ENCODE data around the gene CTDSP1. TPM values are rescaled to one million over a fixed set of nuclear protein-coding genes. Genes with fewer than 3 reads are reported as not detected.

Gene CTDSP1
- total RNA-seq, result 10 to 100 TPM in 5 of 8 experiments, 1 to 10 TPM in 3; 6.3 to 76.7 (median 23.0) TPM

- in situ Hi-C loops (cut with MboI; ENCODE audit: low pct_unique_long_range_greater_than_20kb in 2 of 9, low sequenced_read_pairs in 9 of 9, unreplicated experiment in 9 of 9), result loop anchor here in 8 of 9 experiments (10.0 to 25.0 kb wide), 4 partner anchors 65 to 238 kb away; partner anchors contain the start of gene TMBIM1 (in 7 of the 8)
- H3K4me1 ChIP-seq (replicated peaks in 1 of 2), result peaks cover 6 to 29% of the 10 kb centered on the region in 2 donors
- H3K27ac ChIP-seq, result peak within 1 kb of the TSS; percentile 37 to 88
- peak; percentile 44 to 69 (median 50) for ATAC-seq (replicated peaks in 6 of 8)
- peak within 1 kb of the TSS; percentile 72 to 96 (median 90) for H3K4me3 ChIP-seq
- 0 to 20% (median 3%) methylated on average over 1 to 29 of the region's 78 CpGs; no CpG with 5 or more reads in 6 of the 10 experiments for WGBS, 10 experiments
Measured at GRCh38 chr2:218399391-218400166, at the start of gene CTDSP1. TSS of gene CTDSP1 (plus strand) at chr2:218399868. CDS start at chr2:218400091, 223 bp downstream.

GRCh38 chr2:218354045-218354444, 45.6 kb upstream of the CTDSP1 start:
- WGBS, 10 experiments, result 60 to 89% (median 82%) methylated on average over 1 to 10 of the region's 14 CpGs
- Histone ChIP-seq H3K4me1 (replicated peaks in 1 of 2) (peaks cover 0 to 9% of the 10 kb centered on the region in 2 donors), H3K4me3 (no peak overlapping the region), H3K27ac (no peak overlapping the region)
- in situ Hi-C loops (cut with MboI; ENCODE audit: low pct_unique_long_range_greater_than_20kb in 2 of 9, low sequenced_read_pairs in 9 of 9, unreplicated experiment in 9 of 9), result no loop called here
- ATAC-seq (replicated peaks in 6 of 8), result no peak

GRCh38 chr2:218354850-218355443, 44.7 kb upstream of the CTDSP1 start:
- 40 to 100% (median 76%) methylated on average over 1 to 13 of the region's 20 CpGs; no CpG with 5 or more reads in 1 of the 10 experiments for WGBS, 10 experiments
- no peak overlapping the region for H3K27ac ChIP-seq
- H3K4me3 ChIP-seq, result no peak overlapping the region
- in situ Hi-C loops (cut with MboI; ENCODE audit: low pct_unique_long_range_greater_than_20kb in 2 of 9, low sequenced_read_pairs in 9 of 9, unreplicated experiment in 9 of 9), result no loop called here
- no peak for ATAC-seq (replicated peaks in 6 of 8)
- H3K4me1 ChIP-seq (replicated peaks in 1 of 2), result peaks cover 0 to 9% of the 10 kb centered on the region in 2 donors

- H3K27ac ChIP-seq, result no peak overlapping the region
- in situ Hi-C loops (cut with MboI; ENCODE audit: low pct_unique_long_range_greater_than_20kb in 2 of 9, low sequenced_read_pairs in 9 of 9, unreplicated experiment in 9 of 9), result no loop called here
- peaks cover 0 to 9% of the 10 kb centered on the region in 2 donors for H3K4me1 ChIP-seq (replicated peaks in 1 of 2)
- 61 to 87% (median 76%) methylated on average over 2 to 13 of the region's 17 CpGs; no CpG with 5 or more reads in 2 of the 10 experiments for WGBS, 10 experiments
- no peak for ATAC-seq (replicated peaks in 6 of 8)
- H3K4me3 ChIP-seq, result no peak overlapping the region
Measured at GRCh38 chr2:218357236-218358177, 42.2 kb upstream of the CTDSP1 start.

GRCh38 chr2:218360453-218360852, 39.2 kb upstream of the CTDSP1 start:
- H3K4me1 ChIP-seq (replicated peaks in 1 of 2), result peaks cover 0 to 9% of the 10 kb centered on the region in 2 donors
- no peak overlapping the region for H3K27ac ChIP-seq
- 76 to 100% (median 93%) methylated on average over 2 to 4 of the region's 4 CpGs; no CpG with 5 or more reads in 5 of the 10 experiments for whole genome bisulfite sequencing, 10 experiments
- in situ Hi-C loops (cut with MboI; ENCODE audit: low pct_unique_long_range_greater_than_20kb in 2 of 9, low sequenced_read_pairs in 9 of 9, unreplicated experiment in 9 of 9), result no loop called here
- H3K4me3 ChIP-seq, result no peak overlapping the region
- no peak for ATAC-seq (replicated peaks in 6 of 8)

- H3K4me1 ChIP-seq (replicated peaks in 1 of 2), result no peaks in the 10 kb centered on the region
- H3K4me3 ChIP-seq, result no peak overlapping the region
- in situ Hi-C loops (cut with MboI; ENCODE audit: low pct_unique_long_range_greater_than_20kb in 2 of 9, low sequenced_read_pairs in 9 of 9, unreplicated experiment in 9 of 9), result no loop called here
- no peak for ATAC-seq (replicated peaks in 6 of 8)
- WGBS, 10 experiments, result 58 to 100% (median 90%) methylated on average over 1 to 5 of the region's 8 CpGs; no CpG with 5 or more reads in 3 of the 10 experiments
- no peak overlapping the region for H3K27ac ChIP-seq
Measured at GRCh38 chr2:218362606-218363005, 37.1 kb upstream of the CTDSP1 start.

- no peak for ATAC-seq (replicated peaks in 6 of 8)
- 0 to 80% (median 55%) methylated on average over 1 to 3 of the region's 3 CpGs; no CpG with 5 or more reads in 2 of the 10 experiments for WGBS, 10 experiments
- Histone ChIP-seq H3K4me1 (replicated peaks in 1 of 2) (no peaks in the 10 kb centered on the region), H3K4me3 (no peak overlapping the region), H3K27ac (no peak overlapping the region)
- in situ Hi-C loops (cut with MboI; ENCODE audit: low pct_unique_long_range_greater_than_20kb in 2 of 9, low sequenced_read_pairs in 9 of 9, unreplicated experiment in 9 of 9), result no loop called here
Measured at GRCh38 chr2:218363736-218364135, 35.9 kb upstream of the CTDSP1 start.

- H3K4me3 ChIP-seq, result no peak overlapping the region
- in situ Hi-C loops (cut with MboI; ENCODE audit: low pct_unique_long_range_greater_than_20kb in 2 of 9, low sequenced_read_pairs in 9 of 9, unreplicated experiment in 9 of 9), result no loop called here
- 50 to 100% (median 100%) methylated on average over 1 to 4 of the region's 6 CpGs; no CpG with 5 or more reads in 7 of the 10 experiments for WGBS, 10 experiments
- no peak for ATAC-seq (replicated peaks in 6 of 8)
- H3K27ac ChIP-seq, result no peak overlapping the region
- H3K4me1 ChIP-seq (replicated peaks in 1 of 2), result no peaks in the 10 kb centered on the region
Measured at GRCh38 chr2:218364196-218364595, 35.5 kb upstream of the CTDSP1 start.

- Histone ChIP-seq H3K4me1 (replicated peaks in 1 of 2) (no peaks in the 10 kb centered on the region), H3K27ac (no peak overlapping the region), H3K4me3 (no peak overlapping the region)
- no peak for ATAC-seq (replicated peaks in 6 of 8)
- in situ Hi-C loops (cut with MboI; ENCODE audit: low pct_unique_long_range_greater_than_20kb in 2 of 9, low sequenced_read_pairs in 9 of 9, unreplicated experiment in 9 of 9), result no loop called here
- 60 to 100% (median 90%) methylated on average over 1 to 4 of the region's 9 CpGs; no CpG with 5 or more reads in 2 of the 10 experiments for WGBS, 10 experiments
Measured at GRCh38 chr2:218366621-218367414, 32.9 kb upstream of the CTDSP1 start.

- in situ Hi-C loops (cut with MboI; ENCODE audit: low pct_unique_long_range_greater_than_20kb in 2 of 9, low sequenced_read_pairs in 9 of 9, unreplicated experiment in 9 of 9), result no loop called here
- WGBS, 10 experiments, result 27 to 83% (median 45%) methylated on average over 2 to 10 of the region's 60 CpGs; no CpG with 5 or more reads in 4 of the 10 experiments
- Histone ChIP-seq H3K27ac (peak overlapping the region in 1 of 2 donors; percentile 52), H3K4me1 (replicated peaks in 1 of 2) (no peaks in the 10 kb centered on the region), H3K4me3 (peak overlapping the region in 3 of 5 donors; percentile 14 to 31 (median 21))
- ATAC-seq (replicated peaks in 6 of 8), result peak; percentile 77 to 99 (median 94)
Measured at GRCh38 chr2:218367415-218368149, 32.1 kb upstream of the CTDSP1 start.

GRCh38 chr2:218368150-218368528, 31.5 kb upstream of the CTDSP1 start:
- ATAC-seq (replicated peaks in 6 of 8), result no peak
- Histone ChIP-seq H3K4me1 (replicated peaks in 1 of 2) (no peaks in the 10 kb centered on the region), H3K4me3 (peak overlapping the region in 3 of 5 donors; percentile 14 to 31 (median 21)), H3K27ac (no peak overlapping the region)
- 60 to 100% (median 72%) methylated on average over 2 to 21 of the region's 21 CpGs; no CpG with 5 or more reads in 3 of the 10 experiments for WGBS, 10 experiments
- in situ Hi-C loops (cut with MboI; ENCODE audit: low pct_unique_long_range_greater_than_20kb in 2 of 9, low sequenced_read_pairs in 9 of 9, unreplicated experiment in 9 of 9), result no loop called here

Measured in motor neuron (in vitro differentiated cells).